Subcutaneous abdominal adipose tissue (tissue), 5 donors: ENCODE results near the gene SLC25A25.
"Not testable (repeated sequence)": the region's sequence is repeated elsewhere in the genome, so short reads cannot be mapped to it uniquely, and the experiment has no call there.

ENCODE experiments used
- H3K27ac ChIP-seq: one replicate; pipeline ENCODE4 v1.7.0; 2013; ENCODE audit warnings: low read depth, mild to moderate bottlenecking, inconsistent platforms, low read length, moderate library complexity
- H3K27me3 ChIP-seq, 5 donors: one replicate each; pipeline ENCODE4 v1.7.0; 2013; ENCODE audit warnings: low read length in 5 of 5, inconsistent platforms in 1 of 5; ENCODE audit not compliant: control insufficient read depth in 5 of 5, insufficient read depth in 4 of 5
- H3K36me3 ChIP-seq, 5 donors: one replicate each; pipeline ENCODE4 v1.7.0; 2013; ENCODE audit warnings: low read length in 5 of 5; ENCODE audit not compliant: control insufficient read depth in 5 of 5, insufficient read depth in 5 of 5
- H3K4me1 ChIP-seq, 5 donors: one replicate each; pipeline ENCODE4 v1.7.0; 2013; ENCODE audit warnings: low read length in 5 of 5, mild to moderate bottlenecking in 3 of 5, moderate library complexity in 1 of 5; ENCODE audit not compliant: control insufficient read depth in 5 of 5, insufficient read depth in 5 of 5
- H3K4me3 ChIP-seq, 5 donors: one replicate each; pipeline ENCODE4 v1.7.0; 2013; ENCODE audit warnings: low read length in 5 of 5, low read depth in 1 of 5
- H3K9ac ChIP-seq, 5 donors: one replicate each; pipeline ENCODE4 v1.7.0; 2013; ENCODE audit warnings: low read length in 5 of 5, mild to moderate bottlenecking in 4 of 5, moderate library complexity in 3 of 5
- H3K9me3 ChIP-seq, 5 donors: one replicate each; pipeline ENCODE4 v1.7.0; 2013; ENCODE audit warnings: low read length in 5 of 5; ENCODE audit not compliant: control insufficient read depth in 5 of 5
- donor health status: healthy.
- donor health status: healthy.
- donor health status: healthy.
- donor health status: healthy.
- donor health status: healthy.

The SLC25A25 gene

GRCh38 chr9:128108269-128109049 lies 40.4 kb downstream of the SLC25A25 start:
- Histone ChIP-seq H3K27ac (no peak overlapping the region), H3K4me1 (peaks cover 0 to 9% (median 8%) of the 10 kb centered on the region in 5 donors), H3K9ac (no peak overlapping the region), H3K36me3 (peaks cover 0 to 50% (median 43%) of the 10 kb centered on the region in 5 donors), H3K4me3 (no peak overlapping the region), H3K9me3 (no peaks in the 10 kb centered on the region), H3K27me3 (no peaks in the 10 kb centered on the region)

GRCh38 chr9:128109050-128109709 lies 41.1 kb downstream of the SLC25A25 start:
- Histone ChIP-seq H3K36me3 (peaks cover 0 to 43% (median 35%) of the 10 kb centered on the region in 5 donors), H3K9ac (no peak overlapping the region), H3K27ac (no peak overlapping the region)

GRCh38 chr9:128111726-128112125 lies 43.7 kb downstream of the SLC25A25 start:
- not testable (repeated sequence) for H3K4me1 ChIP-seq, H3K27me3 ChIP-seq, H3K9ac ChIP-seq, H3K4me3 ChIP-seq, H3K27ac ChIP-seq, H3K9me3 ChIP-seq
- H3K36me3 ChIP-seq, result peaks cover 0 to 30% (median 20%) of the 10 kb centered on the region in 5 donors

More at GRCh38 chr9:128109050-128109709, 41.1 kb downstream of the SLC25A25 start:
- Histone ChIP-seq H3K27me3 (no peaks in the 10 kb centered on the region), H3K4me1 (peaks cover 0 to 3% (median 1%) of the 10 kb centered on the region in 5 donors), H3K9me3 (no peaks in the 10 kb centered on the region), H3K4me3 (no peak overlapping the region)

- Histone ChIP-seq H3K4me1 (peaks cover 0 to 7% (median 3%) of the 10 kb centered on the region in 5 donors), H3K4me3 (no peak overlapping the region), H3K27me3 (no peaks in the 10 kb centered on the region), H3K9me3 (no peaks in the 10 kb centered on the region), H3K36me3 (peaks cover 0 to 10% (median 0%) of the 10 kb centered on the region in 5 donors), H3K27ac (no peak overlapping the region), H3K9ac (no peak overlapping the region)
Observed at GRCh38 chr9:128113526-128114325, 45.7 kb downstream of the SLC25A25 start.

- H3K9me3 ChIP-seq, result no peaks in the 10 kb centered on the region
- H3K4me3 ChIP-seq, result no peak overlapping the region
- H3K4me1 ChIP-seq, result peaks cover 0 to 7% (median 3%) of the 10 kb centered on the region in 5 donors
- no peak overlapping the region for H3K9ac ChIP-seq
- H3K27me3 ChIP-seq, result no peaks in the 10 kb centered on the region
- H3K27ac ChIP-seq, result no peak overlapping the region
- peaks cover 0 to 8% (median 0%) of the 10 kb centered on the region in 5 donors for H3K36me3 ChIP-seq
Observed at GRCh38 chr9:128114326-128115186, 46.5 kb downstream of the SLC25A25 start.

GRCh38 chr9:128115187-128116103 lies 47.4 kb downstream of the SLC25A25 start:
- H3K9me3 ChIP-seq, result no peaks in the 10 kb centered on the region
- no peak overlapping the region for H3K4me3 ChIP-seq
- H3K27me3 ChIP-seq, result no peaks in the 10 kb centered on the region
- no peak overlapping the region for H3K9ac ChIP-seq
- H3K36me3 ChIP-seq, result peaks cover 0 to 9% (median 5%) of the 10 kb centered on the region in 5 donors
- peaks cover 0 to 7% (median 3%) of the 10 kb centered on the region in 5 donors for H3K4me1 ChIP-seq
- no peak overlapping the region for H3K27ac ChIP-seq

GRCh38 chr9:128116104-128117083 lies 48.4 kb downstream of the SLC25A25 start:
- Histone ChIP-seq H3K9me3 (no peaks in the 10 kb centered on the region), H3K27ac (no peak overlapping the region), H3K9ac (no peak overlapping the region), H3K4me1 (peaks cover 0 to 7% (median 3%) of the 10 kb centered on the region in 5 donors), H3K4me3 (no peak overlapping the region), H3K36me3 (peaks cover 0 to 18% (median 12%) of the 10 kb centered on the region in 5 donors), H3K27me3 (no peaks in the 10 kb centered on the region)
